OCI-LY3 (cell line): ENCODE results near the gene MBOAT7.

Source experiments
- CTCF ChIP-seq: fragments of 200-600, 300-600 bp; sonication (generic); IDR thresholded peaks from 2 replicates; pipeline ENCODE4 v1.5.1; 2014; ENCODE audit warnings: antibody characterized with exemption, low read length, low read depth
- EZH2phosphoT487 ChIP-seq: fragments of 200-600 bp; shearing (Covaris generic); IDR thresholded peaks from 2 replicates; pipeline ENCODE4 v1.6.1; 2018; ENCODE audit warnings: antibody characterized with exemption, mixed run types, low read depth

GRCh38 chr19:54208784-54209057 lies 19.3 kb upstream of the MBOAT7 start:
- TF ChIP-seq CTCF (no peak), EZH2phosphoT487 (no peak)
